Activated naive CD4-positive, alpha-beta T cell treated with anti-CD3 and anti-CD28 coated beads, Interleukin-2, amount 50 U/mL, for 24 hours (primary cell): ENCODE results near the gene ADARB1.

Experiments used
- H3K27ac Mint-ChIP-seq: one replicate; pipeline ENCODE4 v1.8.0; 2021; ENCODE audit warnings: mild to moderate bottlenecking, mixed read lengths
- H3K27me3 Mint-ChIP-seq: one replicate; pipeline ENCODE4 v1.8.0; 2021; ENCODE audit warnings: mixed read lengths
- H3K36me3 Mint-ChIP-seq: one replicate; pipeline ENCODE4 v1.8.0; 2021; ENCODE audit warnings: mixed read lengths
- H3K4me1 Mint-ChIP-seq: one replicate; pipeline ENCODE4 v1.8.0; 2021; ENCODE audit warnings: mixed read lengths
- H3K4me3 Mint-ChIP-seq: one replicate; pipeline ENCODE4 v1.8.0; 2021; ENCODE audit warnings: mild to moderate bottlenecking, mixed read lengths
- H3K9me3 Mint-ChIP-seq: one replicate; pipeline ENCODE4 v1.8.0; 2021; ENCODE audit warnings: mixed read lengths

Gene ADARB1

GRCh38 chr21:45048026-45048698 lies 26.2 kb upstream of the ADARB1 start:
- Mint-ChIP-seq H3K4me3 (no peak overlapping the region), H3K36me3 (no peaks in the 10 kb centered on the region), H3K4me1 (no peaks in the 10 kb centered on the region), H3K27me3 (no peaks in the 10 kb centered on the region), H3K9me3 (peaks cover 7% of the 10 kb centered on the region), H3K27ac (no peak overlapping the region)

GRCh38 chr21:45048968-45049367 lies 25.4 kb upstream of the ADARB1 start:
- H3K27ac Mint-ChIP-seq, result no peak overlapping the region
- H3K36me3 Mint-ChIP-seq, result no peaks in the 10 kb centered on the region
- H3K4me1 Mint-ChIP-seq, result no peaks in the 10 kb centered on the region
- H3K9me3 Mint-ChIP-seq, result peaks cover 7% of the 10 kb centered on the region
- no peaks in the 10 kb centered on the region for H3K27me3 Mint-ChIP-seq
- H3K4me3 Mint-ChIP-seq, result no peak overlapping the region

GRCh38 chr21:45049714-45050344 lies 24.6 kb upstream of the ADARB1 start:
- Mint-ChIP-seq H3K4me1 (no peaks in the 10 kb centered on the region), H3K36me3 (no peaks in the 10 kb centered on the region), H3K27ac (peak overlapping the region; percentile 63), H3K4me3 (no peak overlapping the region), H3K27me3 (peaks cover 2% of the 10 kb centered on the region), H3K9me3 (peaks cover 7% of the 10 kb centered on the region)

GRCh38 chr21:45050345-45050796 lies 24.0 kb upstream of the ADARB1 start:
- H3K27ac Mint-ChIP-seq, result no peak overlapping the region
- no peaks in the 10 kb centered on the region for H3K4me1 Mint-ChIP-seq
- peaks cover 7% of the 10 kb centered on the region for H3K9me3 Mint-ChIP-seq
- peaks cover 2% of the 10 kb centered on the region for H3K27me3 Mint-ChIP-seq
- H3K4me3 Mint-ChIP-seq, result no peak overlapping the region
- H3K36me3 Mint-ChIP-seq, result no peaks in the 10 kb centered on the region

GRCh38 chr21:45050797-45051489 lies 23.4 kb upstream of the ADARB1 start:
- Mint-ChIP-seq H3K4me1 (no peaks in the 10 kb centered on the region), H3K9me3 (peaks cover 7% of the 10 kb centered on the region), H3K27ac (peak overlapping the region; percentile 74), H3K36me3 (no peaks in the 10 kb centered on the region), H3K27me3 (peaks cover 2% of the 10 kb centered on the region), H3K4me3 (no peak overlapping the region)

- Mint-ChIP-seq H3K27ac (no peak overlapping the region), H3K4me1 (no peaks in the 10 kb centered on the region), H3K9me3 (peaks cover 7% of the 10 kb centered on the region)
Observed at GRCh38 chr21:45051580-45052434, 22.6 kb upstream of the ADARB1 start.

GRCh38 chr21:45052960-45053359 lies 21.4 kb upstream of the ADARB1 start:
- H3K27ac Mint-ChIP-seq, result no peak overlapping the region
- H3K4me3 Mint-ChIP-seq, result no peak overlapping the region
- no peaks in the 10 kb centered on the region for H3K36me3 Mint-ChIP-seq
- no peaks in the 10 kb centered on the region for H3K4me1 Mint-ChIP-seq
- no peaks in the 10 kb centered on the region for H3K9me3 Mint-ChIP-seq
- peaks cover 4% of the 10 kb centered on the region for H3K27me3 Mint-ChIP-seq

More at GRCh38 chr21:45051580-45052434, 22.6 kb upstream of the ADARB1 start:
- no peak overlapping the region for H3K4me3 Mint-ChIP-seq
- H3K36me3 Mint-ChIP-seq, result no peaks in the 10 kb centered on the region
- H3K27me3 Mint-ChIP-seq, result peaks cover 4% of the 10 kb centered on the region

- no peaks in the 10 kb centered on the region for H3K4me1 Mint-ChIP-seq
- H3K27me3 Mint-ChIP-seq, result peaks cover 4% of the 10 kb centered on the region
- no peak overlapping the region for H3K4me3 Mint-ChIP-seq
- H3K9me3 Mint-ChIP-seq, result no peaks in the 10 kb centered on the region
- H3K27ac Mint-ChIP-seq, result no peak overlapping the region
- H3K36me3 Mint-ChIP-seq, result no peaks in the 10 kb centered on the region
Observed at GRCh38 chr21:45053561-45054226, 20.7 kb upstream of the ADARB1 start.

- Mint-ChIP-seq H3K9me3 (no peaks in the 10 kb centered on the region), H3K4me1 (no peaks in the 10 kb centered on the region), H3K27ac (no peak overlapping the region), H3K27me3 (peaks cover 4% of the 10 kb centered on the region), H3K4me3 (no peak overlapping the region), H3K36me3 (no peaks in the 10 kb centered on the region)
Observed at GRCh38 chr21:45054227-45054926, 20.0 kb upstream of the ADARB1 start.

- Mint-ChIP-seq H3K4me1 (no peaks in the 10 kb centered on the region), H3K9me3 (no peaks in the 10 kb centered on the region), H3K4me3 (no peak overlapping the region), H3K36me3 (no peaks in the 10 kb centered on the region), H3K27me3 (peaks cover 4% of the 10 kb centered on the region), H3K27ac (no peak overlapping the region)
Observed at GRCh38 chr21:45054927-45055612, 19.3 kb upstream of the ADARB1 start.

- H3K4me3 Mint-ChIP-seq, result no peak overlapping the region
- no peak overlapping the region for H3K27ac Mint-ChIP-seq
- peaks cover 4% of the 10 kb centered on the region for H3K27me3 Mint-ChIP-seq
- H3K36me3 Mint-ChIP-seq, result no peaks in the 10 kb centered on the region
- no peaks in the 10 kb centered on the region for H3K4me1 Mint-ChIP-seq
- H3K9me3 Mint-ChIP-seq, result no peaks in the 10 kb centered on the region
Observed at GRCh38 chr21:45055861-45056260, 18.5 kb upstream of the ADARB1 start.

GRCh38 chr21:45056296-45056904 lies 18.0 kb upstream of the ADARB1 start:
- H3K9me3 Mint-ChIP-seq, result no peaks in the 10 kb centered on the region
- no peaks in the 10 kb centered on the region for H3K36me3 Mint-ChIP-seq
- H3K27me3 Mint-ChIP-seq, result peaks cover 4% of the 10 kb centered on the region
- H3K4me1 Mint-ChIP-seq, result no peaks in the 10 kb centered on the region
- no peak overlapping the region for H3K27ac Mint-ChIP-seq
- no peak overlapping the region for H3K4me3 Mint-ChIP-seq

GRCh38 chr21:45056917-45057560 lies 17.3 kb upstream of the ADARB1 start:
- no peak overlapping the region for H3K4me3 Mint-ChIP-seq
- H3K4me1 Mint-ChIP-seq, result no peaks in the 10 kb centered on the region
- H3K27me3 Mint-ChIP-seq, result peaks cover 4% of the 10 kb centered on the region
- no peaks in the 10 kb centered on the region for H3K9me3 Mint-ChIP-seq
- no peaks in the 10 kb centered on the region for H3K36me3 Mint-ChIP-seq
- H3K27ac Mint-ChIP-seq, result no peak overlapping the region
